MG63 (cell line): ENCODE data around the gene VPS9D1. TPM values are rescaled to one million over a fixed set of nuclear protein-coding genes. Genes with fewer than 3 reads are reported as not detected.

ENCODE experiments used
- DNase-seq: peaks from one replicate; pipeline ENCODE4 v3.0.0-alpha.2; 2020
- H3K27me3 ChIP-seq: fragments of 250-450 bp; sonication (Bioruptor Pico); 2 replicates; pipeline ENCODE4 v1.5.1; 2020; ENCODE audit warnings: mild to moderate bottlenecking, moderate library complexity
- H3K36me3 ChIP-seq: fragments of 250-450 bp; sonication (Bioruptor Pico); 2 replicates; pipeline ENCODE4 v1.5.1; 2020; ENCODE audit warnings: mild to moderate bottlenecking, moderate library complexity
- H3K4me3 ChIP-seq: fragments of 250-450 bp; sonication (Bioruptor Pico); 2 replicates; pipeline ENCODE4 v1.5.1; 2020; ENCODE audit warnings: mild to moderate bottlenecking, moderate library complexity
- H3K9me3 ChIP-seq: fragments of 250-450 bp; sonication (Bioruptor Pico); 2 replicates; pipeline ENCODE4 v1.5.1; 2020; ENCODE audit warnings: mild to moderate bottlenecking, moderate library complexity
- total RNA-seq: library from RNA; depleted of rRNA; stranded (reverse); fragments of >200 nt; shearing (Covaris generic); gene quantifications from 2 replicates; pipeline ENCODE4 v1.2.3, GENCODE V29; 2014; ENCODE audit warnings: low replicate concordance

Gene VPS9D1
- total RNA-seq, 1 experiment from 2014 or later, result 6.4 TPM

GRCh38 chr16:89717688-89718505 lies 2.8 kb downstream of the VPS9D1 start:
- H3K36me3 ChIP-seq, result peaks cover 3% of the 10 kb centered on the region
- H3K9me3 ChIP-seq, result no peaks in the 10 kb centered on the region
- no peaks in the 10 kb centered on the region for H3K27me3 ChIP-seq
- H3K4me3 ChIP-seq, result no peak overlapping the region
- no peak for DNase-seq

- Histone ChIP-seq H3K27me3 (no peaks in the 10 kb centered on the region), H3K9me3 (no peaks in the 10 kb centered on the region), H3K4me3 (no peak overlapping the region), H3K36me3 (no peaks in the 10 kb centered on the region; the same call in 1 of the 2 replicates)
- DNase-seq, result no peak
Measured at GRCh38 chr16:89716916-89717687, 3.6 kb downstream of the VPS9D1 start.

- Histone ChIP-seq H3K4me3 (no peak overlapping the region), H3K36me3 (no peaks in the 10 kb centered on the region; the same call in 1 of the 2 replicates), H3K27me3 (no peaks in the 10 kb centered on the region), H3K9me3 (no peaks in the 10 kb centered on the region)
- DNase-seq, result no peak
Measured at GRCh38 chr16:89716493-89716892, 4.2 kb downstream of the VPS9D1 start.

- no peaks in the 10 kb centered on the region for H3K9me3 ChIP-seq
- no peaks in the 10 kb centered on the region; the same call in 1 of the 2 replicates for H3K36me3 ChIP-seq
- DNase-seq, result no peak
- no peak overlapping the region for H3K4me3 ChIP-seq
- H3K27me3 ChIP-seq, result no peaks in the 10 kb centered on the region
Measured at GRCh38 chr16:89712274-89712781, 8.4 kb downstream of the VPS9D1 start.

- no peak for DNase-seq
- H3K4me3 ChIP-seq, result no peak overlapping the region
- H3K9me3 ChIP-seq, result no peaks in the 10 kb centered on the region
- no peaks in the 10 kb centered on the region; the same call in 1 of the 2 replicates for H3K36me3 ChIP-seq
- H3K27me3 ChIP-seq, result no peaks in the 10 kb centered on the region
Measured at GRCh38 chr16:89711601-89712273, 9.0 kb downstream of the VPS9D1 start.

- H3K36me3 ChIP-seq, result no peaks in the 10 kb centered on the region
- no peaks in the 10 kb centered on the region for H3K27me3 ChIP-seq
- no peak overlapping the region for H3K4me3 ChIP-seq
- H3K9me3 ChIP-seq, result no peaks in the 10 kb centered on the region
- DNase-seq, result no peak
Measured at GRCh38 chr16:89710709-89711564, 9.8 kb downstream of the VPS9D1 start.

GRCh38 chr16:89709716-89710432 lies 10.8 kb downstream of the VPS9D1 start:
- no peak for DNase-seq
- Histone ChIP-seq H3K4me3 (no peak overlapping the region), H3K27me3 (no peaks in the 10 kb centered on the region), H3K9me3 (no peaks in the 10 kb centered on the region), H3K36me3 (no peaks in the 10 kb centered on the region)

- Histone ChIP-seq H3K36me3 (no peaks in the 10 kb centered on the region), H3K27me3 (no peaks in the 10 kb centered on the region), H3K4me3 (no peak overlapping the region), H3K9me3 (no peaks in the 10 kb centered on the region)
- DNase-seq, result no peak
Measured at GRCh38 chr16:89709166-89709565, 11.5 kb downstream of the VPS9D1 start.

- no peaks in the 10 kb centered on the region for H3K9me3 ChIP-seq
- DNase-seq, result no peak
- H3K27me3 ChIP-seq, result no peaks in the 10 kb centered on the region
- H3K36me3 ChIP-seq, result no peaks in the 10 kb centered on the region
- no peak overlapping the region for H3K4me3 ChIP-seq
Measured at GRCh38 chr16:89708481-89708931, 12.2 kb downstream of the VPS9D1 start.

GRCh38 chr16:89707695-89708094 lies 13.0 kb downstream of the VPS9D1 start:
- H3K36me3 ChIP-seq, result no peaks in the 10 kb centered on the region
- H3K27me3 ChIP-seq, result no peaks in the 10 kb centered on the region
- DNase-seq, result no peak
- H3K4me3 ChIP-seq, result no peak overlapping the region
- H3K9me3 ChIP-seq, result no peaks in the 10 kb centered on the region

- Histone ChIP-seq H3K36me3 (no peaks in the 10 kb centered on the region), H3K27me3 (no peaks in the 10 kb centered on the region), H3K9me3 (no peaks in the 10 kb centered on the region), H3K4me3 (no peak overlapping the region)
- DNase-seq, result no peak
Measured at GRCh38 chr16:89706518-89707260, 14.0 kb downstream of the VPS9D1 start.

- H3K4me3 ChIP-seq, result no peak overlapping the region
- H3K27me3 ChIP-seq, result no peaks in the 10 kb centered on the region
- no peaks in the 10 kb centered on the region for H3K36me3 ChIP-seq
- H3K9me3 ChIP-seq, result no peaks in the 10 kb centered on the region
- no peak for DNase-seq
Measured at GRCh38 chr16:89705006-89705405, 15.7 kb downstream of the VPS9D1 start.

GRCh38 chr16:89704281-89704680 lies 16.4 kb downstream of the VPS9D1 start:
- no peak overlapping the region for H3K4me3 ChIP-seq
- H3K9me3 ChIP-seq, result no peaks in the 10 kb centered on the region
- DNase-seq, result no peak

GRCh38 chr16:89701425-89702406 lies 19.0 kb downstream of the VPS9D1 start, which contains the start of gene SPATA2L:
Gene SPATA2L, minus strand, starts transcription at chr16:89701705. Its CDS starts 473 bp downstream, at chr16:89701232.
- Histone ChIP-seq H3K27me3 (no peaks in the 10 kb centered on the region), H3K4me3 (peak within 1 kb of the TSS; percentile 58), H3K36me3 (no peaks in the 10 kb centered on the region), H3K9me3 (no peaks in the 10 kb centered on the region)
- DNase-seq, result peak; percentile 65

More at GRCh38 chr16:89704281-89704680, 16.4 kb downstream of the VPS9D1 start:
- Histone ChIP-seq H3K36me3 (no peaks in the 10 kb centered on the region), H3K27me3 (no peaks in the 10 kb centered on the region)
